Colonic mucosa (tissue), 4 donors: ENCODE measurements around the gene GJE1. TPM values are rescaled to one million over a fixed set of nuclear protein-coding genes. Genes with fewer than 3 reads are reported as not detected.

Experiments used
- DNase-seq: peaks from one replicate; pipeline ENCODE4 v3.0.0-alpha.2; 2020
- H3K27ac ChIP-seq: fragments of 200-600 bp; one replicate; pipeline ENCODE4 v1.8.0; 2021
- H3K27me3 ChIP-seq: fragments of 200-600 bp; one replicate; pipeline ENCODE4 v1.8.0; 2021
- H3K36me3 ChIP-seq: fragments of 200-600 bp; one replicate; pipeline ENCODE4 v1.8.0; 2021
- H3K4me1 ChIP-seq: fragments of 200-600 bp; one replicate; pipeline ENCODE4 v1.8.0; 2021; ENCODE audit warnings: mild to moderate bottlenecking
- H3K4me3 ChIP-seq: fragments of 200-600 bp; one replicate; pipeline ENCODE4 v1.8.0; 2021
- H3K9ac ChIP-seq, 2 donors: one replicate each; pipeline ENCODE4 v1.7.0; 2013; ENCODE audit warnings: control low read depth in 2 of 2, low read depth in 2 of 2, low read length in 2 of 2
- H3K9me3 ChIP-seq: fragments of 200-600 bp; one replicate; pipeline ENCODE4 v1.8.0; 2021
- CTCF ChIP-seq: fragments of 200-600 bp; IDR thresholded peaks from one replicate; pipeline ENCODE4 v1.8.0; 2022; ENCODE audit warnings: antibody characterized with exemption, mild to moderate bottlenecking
- intact Hi-C: fragments of 100-400 bp; cut with DNase I; formaldehyde crosslinking; loops from one replicate; pipeline ENCODE4 v1.14.1; 2022
- total RNA-seq, 2 donors: library from RNA; stranded (reverse); fragmentation: NEBNext Ultra II Directional in 1 of 2; extraction: Animal tissue kit (Norgen Biotek cat#: 25700) in 1 of 2; gene quantifications; one replicate each; pipeline ENCODE4 v1.2.1, GENCODE V29; 2021
- donor health status: healthy.
- donor health status: DM: no; HTN: no; CAD: no.
- donor health status: DM: no; HTN: no; CAD: no.

Gene GJE1
- total RNA-seq, 2 donors from 2014 or later = not detected

GRCh38 chr6:142117366-142117765 lies 15.4 kb upstream of the GJE1 start:
- H3K36me3 ChIP-seq = no peaks in the 10 kb centered on the region
- H3K4me1 ChIP-seq = no peaks in the 10 kb centered on the region
- no peak overlapping the region for H3K27ac ChIP-seq
- H3K9ac ChIP-seq = no peak overlapping the region
- no peak overlapping the region for H3K4me3 ChIP-seq
- no peaks in the 10 kb centered on the region for H3K9me3 ChIP-seq
- intact Hi-C loops = no loop called here
- no peak for DNase-seq
- H3K27me3 ChIP-seq = no peaks in the 10 kb centered on the region
- no peak for TF ChIP-seq CTCF

- no peaks in the 10 kb centered on the region for H3K27me3 ChIP-seq
- H3K9ac ChIP-seq = no peak overlapping the region
- intact Hi-C loops = no loop called here
- H3K36me3 ChIP-seq = no peaks in the 10 kb centered on the region
- no peaks in the 10 kb centered on the region for H3K4me1 ChIP-seq
- DNase-seq = no peak
- H3K9me3 ChIP-seq = no peaks in the 10 kb centered on the region
- TF ChIP-seq CTCF = no peak
- H3K27ac ChIP-seq = no peak overlapping the region
- H3K4me3 ChIP-seq = no peak overlapping the region
These were observed 14.4 kb upstream of the GJE1 start for GRCh38 chr6:142118328-142118727.

GRCh38 chr6:142118925-142119324 lies 13.8 kb upstream of the GJE1 start:
- Histone ChIP-seq H3K9ac (no peak overlapping the region), H3K4me3 (no peak overlapping the region), H3K36me3 (no peaks in the 10 kb centered on the region), H3K27me3 (no peaks in the 10 kb centered on the region), H3K4me1 (no peaks in the 10 kb centered on the region), H3K9me3 (no peaks in the 10 kb centered on the region), H3K27ac (no peak overlapping the region)
- TF ChIP-seq CTCF = no peak
- intact Hi-C loops = no loop called here
- no peak for DNase-seq

GRCh38 chr6:142121342-142121741 lies 11.4 kb upstream of the GJE1 start:
- no peak overlapping the region for H3K4me3 ChIP-seq

GRCh38 chr6:142130814-142131213 lies 1.9 kb upstream of the GJE1 start:
- no peaks in the 10 kb centered on the region for H3K4me1 ChIP-seq
- intact Hi-C loops = no loop called here

More at GRCh38 chr6:142121342-142121741, 11.4 kb upstream of the GJE1 start:
- TF ChIP-seq CTCF = no peak
- Histone ChIP-seq H3K36me3 (no peaks in the 10 kb centered on the region), H3K27ac (no peak overlapping the region), H3K4me1 (no peaks in the 10 kb centered on the region), H3K9ac (no peak overlapping the region), H3K9me3 (no peaks in the 10 kb centered on the region), H3K27me3 (no peaks in the 10 kb centered on the region)
- no peak for DNase-seq
- intact Hi-C loops = no loop called here

More at GRCh38 chr6:142130814-142131213, 1.9 kb upstream of the GJE1 start:
- H3K4me3 ChIP-seq = no peak overlapping the region
- no peaks in the 10 kb centered on the region for H3K36me3 ChIP-seq
- no peaks in the 10 kb centered on the region for H3K9me3 ChIP-seq
- no peak for DNase-seq
- H3K9ac ChIP-seq = no peak overlapping the region
- no peaks in the 10 kb centered on the region for H3K27me3 ChIP-seq
- H3K27ac ChIP-seq = no peak overlapping the region
- TF ChIP-seq CTCF = no peak
